Occipital lobe (tissue), 2 donors: ENCODE results near the gene COL4A5. TPM values are rescaled to one million over a fixed set of nuclear protein-coding genes. Genes with fewer than 3 reads are reported as not detected.
"Not testable (repeated sequence)": the region's sequence is repeated elsewhere in the genome, so short reads cannot be mapped to it uniquely, and the experiment has no call there.

Experiments
- DNase-seq: peaks from one replicate; lab custom pipeline; 2025; lab: John Stamatoyannopoulos, UW
- total RNA-seq: library from RNA; depleted of rRNA; stranded (reverse); fragments of >200 nt; gene quantifications from one replicate; pipeline ENCODE4 v1.2.3, GENCODE V29; 2014

Gene COL4A5
- total RNA-seq, 1 donor from 2014 or later: 17.8 TPM

GRCh38 chrX:108453841-108454240 is 14.2 kb downstream of the COL4A5 start:
- no peak for DNase-seq

- no peak for DNase-seq
These were observed 17.4 kb downstream of the COL4A5 start for GRCh38 chrX:108456971-108457477.

- DNase-seq: no peak
These were observed 25.0 kb downstream of the COL4A5 start for GRCh38 chrX:108464604-108465003.

GRCh38 chrX:108468486-108468885 is 28.8 kb downstream of the COL4A5 start:
- DNase-seq: no peak

GRCh38 chrX:108473979-108474378 is 34.3 kb downstream of the COL4A5 start:
- DNase-seq: no peak

GRCh38 chrX:108481528-108481927 is 41.9 kb downstream of the COL4A5 start:
- not testable (repeated sequence) for DNase-seq

- no peak for DNase-seq
These were observed 44.6 kb downstream of the COL4A5 start for GRCh38 chrX:108484251-108484650.

GRCh38 chrX:108485960-108486359 is 46.3 kb downstream of the COL4A5 start:
- no peak for DNase-seq

GRCh38 chrX:108494406-108495090 is 54.9 kb downstream of the COL4A5 start:
- no peak for DNase-seq

- no peak for DNase-seq
These were observed 72.1 kb downstream of the COL4A5 start for GRCh38 chrX:108511721-108512120.

GRCh38 chrX:108516184-108516583 is 76.5 kb downstream of the COL4A5 start:
- no peak for DNase-seq

- no peak for DNase-seq
These were observed 88.1 kb downstream of the COL4A5 start for GRCh38 chrX:108527724-108528123.

GRCh38 chrX:108537005-108537404 is 97.4 kb downstream of the COL4A5 start:
- DNase-seq: no peak

- no peak for DNase-seq
These were observed 101.6 kb downstream of the COL4A5 start for GRCh38 chrX:108541286-108541685.

- DNase-seq: no peak
These were observed 117.9 kb downstream of the COL4A5 start for GRCh38 chrX:108557580-108557979.

GRCh38 chrX:108558217-108558616 is 118.6 kb downstream of the COL4A5 start:
- no peak for DNase-seq

GRCh38 chrX:108573136-108573535 is 133.5 kb downstream of the COL4A5 start:
- no peak for DNase-seq

- DNase-seq: peak; percentile 29
These were observed 142.5 kb downstream of the COL4A5 start for GRCh38 chrX:108582151-108582550.

GRCh38 chrX:108584617-108585211 is 145.1 kb downstream of the COL4A5 start:
- DNase-seq: no peak

GRCh38 chrX:108590496-108590895 is 150.9 kb downstream of the COL4A5 start:
- DNase-seq: no peak

GRCh38 chrX:108601276-108601675 is 161.6 kb downstream of the COL4A5 start:
- DNase-seq: no peak

- DNase-seq: no peak
These were observed 170.5 kb downstream of the COL4A5 start for GRCh38 chrX:108610141-108610540.

- no peak for DNase-seq
These were observed 175.0 kb downstream of the COL4A5 start for GRCh38 chrX:108614616-108615015.
